AML-193 (cell line): ENCODE data around the gene SLAMF9.

Source experiments
- DNase-seq, 2 experiments: peaks; one replicate each; lab custom pipeline; 2025; lab: John Stamatoyannopoulos, UW

SLAMF9 gene

GRCh38 chr1:159953536-159954515, at the start of gene SLAMF9:
TSS of gene SLAMF9 (minus strand) at chr1:159954237. CDS start at chr1:159954137, 100 bp downstream.
- DNase-seq, result no peak

GRCh38 chr1:160001440-160001839, 47.4 kb upstream of the SLAMF9 start:
- DNase-seq, result no peak

- no peak for DNase-seq
Measured at GRCh38 chr1:159999204-159999603, 45.2 kb upstream of the SLAMF9 start.

GRCh38 chr1:159996653-159997052, 42.6 kb upstream of the SLAMF9 start:
- DNase-seq, result no peak

GRCh38 chr1:159994896-159995295, 40.9 kb upstream of the SLAMF9 start:
- no peak for DNase-seq

- DNase-seq, result no peak
Measured at GRCh38 chr1:159993911-159994310, 39.9 kb upstream of the SLAMF9 start.

- DNase-seq, result no peak
Measured at GRCh38 chr1:159992161-159992560, 38.1 kb upstream of the SLAMF9 start.

- peak; percentile 78 to 83 for DNase-seq
Measured at GRCh38 chr1:159991513-159991912, 37.5 kb upstream of the SLAMF9 start.

GRCh38 chr1:159990005-159990404, 36.0 kb upstream of the SLAMF9 start:
- no peak for DNase-seq

GRCh38 chr1:159989581-159989980, 35.5 kb upstream of the SLAMF9 start:
- no peak for DNase-seq

GRCh38 chr1:159988006-159988405, 34.0 kb upstream of the SLAMF9 start:
- no peak for DNase-seq

- no peak for DNase-seq
Measured at GRCh38 chr1:159987186-159987585, 33.1 kb upstream of the SLAMF9 start.

- no peak for DNase-seq
Measured at GRCh38 chr1:159986531-159986930, 32.5 kb upstream of the SLAMF9 start.

GRCh38 chr1:159986093-159986492, 32.1 kb upstream of the SLAMF9 start:
- no peak for DNase-seq

GRCh38 chr1:159985473-159985872, 31.4 kb upstream of the SLAMF9 start:
- DNase-seq, result no peak

- DNase-seq, result no peak
Measured at GRCh38 chr1:159983681-159984080, 29.6 kb upstream of the SLAMF9 start.

GRCh38 chr1:159982280-159982679, 28.2 kb upstream of the SLAMF9 start:
- DNase-seq, result no peak

- no peak for DNase-seq
Measured at GRCh38 chr1:159981351-159982055, 27.5 kb upstream of the SLAMF9 start.

GRCh38 chr1:159980786-159981185, 26.7 kb upstream of the SLAMF9 start:
- DNase-seq, result no peak

- DNase-seq, result no peak
Measured at GRCh38 chr1:159980076-159980475, 26.0 kb upstream of the SLAMF9 start.

GRCh38 chr1:159979257-159979656, 25.2 kb upstream of the SLAMF9 start:
- DNase-seq, result no peak

GRCh38 chr1:159978107-159978398, 24.0 kb upstream of the SLAMF9 start:
- no peak for DNase-seq
